OCI-LY1 (cell line): ENCODE measurements around the gene ZNF768.

ENCODE experiments used
- H2AFZ ChIP-seq: fragments of 200-600 bp; sonication (generic), shearing (Covaris generic); 2 replicates; pipeline ENCODE4 v1.6.0; 2014; ENCODE audit warnings: antibody characterized with exemption, mild to moderate bottlenecking, low read length
- H3F3A ChIP-seq: fragments of 200-600 bp; sonication (generic), shearing (Covaris generic); 2 replicates; pipeline ENCODE4 v1.6.0; 2014; ENCODE audit warnings: mild to moderate bottlenecking, antibody characterized with exemption, low read length, moderate library complexity; ENCODE audit not compliant: insufficient read depth
- H3K27ac ChIP-seq: fragments of 200-600 bp; sonication (generic); 2 replicates; pipeline ENCODE4 v1.5.1; 2014; ENCODE audit warnings: low read length, mixed run types, mild to moderate bottlenecking, low read depth; ENCODE audit not compliant: poor library complexity, severe bottlenecking
- H3K27me3 ChIP-seq: fragments of 200-600 bp; sonication (generic); 2 replicates; pipeline ENCODE4 v1.6.0; 2014; ENCODE audit warnings: antibody characterized with exemption, mild to moderate bottlenecking, low read length, moderate library complexity; ENCODE audit not compliant: insufficient read depth
- H3K36me3 ChIP-seq: fragments of 200-600 bp; sonication (generic); 2 replicates; pipeline ENCODE4 v1.6.1; 2014; ENCODE audit warnings: mild to moderate bottlenecking, antibody characterized with exemption, low read length, moderate library complexity, mixed read lengths; ENCODE audit not compliant: insufficient read depth
- H3K4me1 ChIP-seq: fragments of 200-600 bp; sonication (generic); 2 replicates; pipeline ENCODE4 v1.5.1; 2014; ENCODE audit warnings: mild to moderate bottlenecking, low read length, moderate library complexity; ENCODE audit not compliant: insufficient read depth, severe bottlenecking
- H3K4me2 ChIP-seq: fragments of 200-600 bp; sonication (generic), shearing (Covaris generic); 2 replicates; pipeline ENCODE4 v1.6.1; 2014; ENCODE audit warnings: low read length
- H3K4me3 ChIP-seq: fragments of 200-600 bp; sonication (generic); 2 replicates; pipeline ENCODE4 v1.5.1; 2014; ENCODE audit warnings: low read length, low read depth, mild to moderate bottlenecking, mixed read lengths; ENCODE audit not compliant: poor library complexity, severe bottlenecking
- H3K79me2 ChIP-seq: fragments of 200-600 bp; shearing (Covaris generic); 2 replicates; pipeline ENCODE4 v1.6.1; 2016; ENCODE audit warnings: mixed run types, low read length, mixed read lengths; ENCODE audit not compliant: insufficient read depth
- H3K9ac ChIP-seq: fragments of 200-600 bp; sonication (generic), shearing (Covaris generic); 2 replicates; pipeline ENCODE4 v1.6.1; 2014; ENCODE audit warnings: mild to moderate bottlenecking, low read length, mixed read lengths
- H3K9me2 ChIP-seq: fragments of 200-600 bp; sonication (generic), shearing (Covaris generic); 2 replicates; pipeline ENCODE4 v1.6.1; 2014; ENCODE audit warnings: low read depth, mild to moderate bottlenecking, low read length, mixed read lengths
- H3K9me3 ChIP-seq: fragments of 200-600 bp; shearing (Covaris generic); 2 replicates; pipeline ENCODE4 v1.6.1; 2014; ENCODE audit warnings: low read length, mixed read lengths
- H4K20me1 ChIP-seq: fragments of 200-600 bp; sonication (generic), shearing (Covaris generic); 2 replicates; pipeline ENCODE4 v1.6.0; 2016; ENCODE audit warnings: mild to moderate bottlenecking, low read length; ENCODE audit not compliant: insufficient read depth
- CTCF ChIP-seq: fragments of 200-600 bp; sonication (generic), shearing (Covaris generic); IDR thresholded peaks from 2 replicates; pipeline ENCODE4 v1.5.1; 2017; ENCODE audit warnings: mild to moderate bottlenecking, antibody characterized with exemption, low read length, moderate library complexity, mixed read lengths
- EZH2 ChIP-seq: fragments of 200-600 bp; sonication (generic), shearing (Covaris generic); IDR thresholded peaks from 2 replicates; pipeline ENCODE4 v1.8.0; 2017; ENCODE audit warnings: borderline replicate concordance, mixed run types, mild to moderate bottlenecking, antibody characterized with exemption, low read length, moderate library complexity, mixed read lengths

Gene ZNF768

DNA sequence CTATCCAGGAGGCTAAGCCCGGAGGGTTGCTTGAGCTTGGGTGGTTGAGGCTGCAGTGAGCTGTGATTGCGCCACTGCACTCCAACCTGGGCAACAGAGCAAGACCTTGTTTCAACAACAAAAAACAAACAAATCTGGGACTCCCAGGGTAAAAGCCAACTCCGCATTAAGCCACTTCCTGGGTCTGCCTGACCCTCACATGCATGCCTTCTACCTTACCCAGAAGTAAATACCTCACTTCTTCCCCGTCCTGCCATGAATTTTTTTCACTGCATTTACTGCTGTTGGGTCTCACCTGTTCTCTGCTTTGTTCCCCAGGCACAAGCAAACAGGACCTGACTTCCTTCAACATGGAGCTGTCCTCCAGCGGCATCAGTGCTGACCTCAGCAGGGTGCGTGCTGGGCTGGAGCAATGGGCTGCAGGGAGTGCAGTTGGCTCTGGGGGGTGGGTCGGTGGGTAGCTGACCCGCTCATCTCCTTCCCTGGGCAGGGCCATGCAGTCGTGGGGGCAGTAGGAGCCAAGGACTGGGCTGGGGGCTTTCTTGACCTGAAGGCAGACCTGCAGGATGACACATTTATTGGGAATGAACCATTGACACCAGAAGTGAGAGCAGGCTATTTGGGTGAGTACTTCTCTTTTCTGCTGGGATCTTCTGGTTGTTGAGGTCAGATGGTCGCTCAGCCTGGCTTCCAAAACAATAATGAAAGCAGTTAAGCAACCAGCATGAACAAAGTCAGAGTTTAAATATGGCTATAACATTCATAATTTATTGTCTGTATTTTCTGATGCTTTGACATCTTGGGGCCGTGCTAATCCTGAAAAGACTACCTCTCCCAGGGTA is 37.4 kb downstream of the ZNF768 start:
- no peaks in the 10 kb centered on the region for H4K20me1 ChIP-seq
- no peak overlapping the region for H3K27ac ChIP-seq
- no peaks in the 10 kb centered on the region for H3F3A ChIP-seq
- H3K4me2 ChIP-seq: no peak overlapping the region
- no peak overlapping the region for H3K4me3 ChIP-seq
- H3K9me2 ChIP-seq: no peaks in the 10 kb centered on the region
- H3K9me3 ChIP-seq: no peaks in the 10 kb centered on the region
- H3K9ac ChIP-seq: no peak overlapping the region
- no peak overlapping the region for H2AFZ ChIP-seq
- no peaks in the 10 kb centered on the region for H3K27me3 ChIP-seq
- no peaks in the 10 kb centered on the region for H3K79me2 ChIP-seq
- TF ChIP-seq CTCF (no peak), EZH2 (no peak)
- H3K36me3 ChIP-seq: peaks cover 80% of the 10 kb centered on the region
- H3K4me1 ChIP-seq: no peaks in the 10 kb centered on the region

GRCh38 chr16:30485818-30486436 is 40.4 kb downstream of the ZNF768 start:
- Histone ChIP-seq H2AFZ (no peak overlapping the region), H3K4me1 (no peaks in the 10 kb centered on the region)

GRCh38 chr16:30484887-30485286 is 41.5 kb downstream of the ZNF768 start:
- H3K4me2 ChIP-seq: no peak overlapping the region
- no peaks in the 10 kb centered on the region for H3K4me1 ChIP-seq
- H3K4me3 ChIP-seq: no peak overlapping the region
- H3K9me2 ChIP-seq: no peaks in the 10 kb centered on the region
- no peaks in the 10 kb centered on the region for H3K27me3 ChIP-seq
- no peak overlapping the region for H3K27ac ChIP-seq
- no peaks in the 10 kb centered on the region for H3K9me3 ChIP-seq
- TF ChIP-seq EZH2 (no peak), CTCF (no peak)
- no peak overlapping the region for H3K9ac ChIP-seq
- H2AFZ ChIP-seq: no peak overlapping the region
- H3K36me3 ChIP-seq: peaks cover 88% of the 10 kb centered on the region
- H3F3A ChIP-seq: no peaks in the 10 kb centered on the region
- no peaks in the 10 kb centered on the region for H4K20me1 ChIP-seq
- H3K79me2 ChIP-seq: no peaks in the 10 kb centered on the region

More at GRCh38 chr16:30485818-30486436, 40.4 kb downstream of the ZNF768 start:
- H3K27me3 ChIP-seq: no peaks in the 10 kb centered on the region
- no peaks in the 10 kb centered on the region for H3F3A ChIP-seq
- TF ChIP-seq CTCF: no peak
- TF ChIP-seq EZH2: no peak
- H3K4me2 ChIP-seq: no peak overlapping the region
- H3K9me3 ChIP-seq: no peaks in the 10 kb centered on the region
- H3K36me3 ChIP-seq: peaks cover 88% of the 10 kb centered on the region
- no peak overlapping the region for H3K4me3 ChIP-seq
- no peak overlapping the region for H3K27ac ChIP-seq
- no peaks in the 10 kb centered on the region for H4K20me1 ChIP-seq
- no peaks in the 10 kb centered on the region for H3K79me2 ChIP-seq
- H3K9me2 ChIP-seq: no peaks in the 10 kb centered on the region
- H3K9ac ChIP-seq: no peak overlapping the region
